Esophagus muscularis mucosa (tissue), 4 donors: ENCODE measurements around the gene TENM4. TPM values are rescaled to one million over a fixed set of nuclear protein-coding genes. Genes with fewer than 3 reads are reported as not detected.

Source experiments
- DNase-seq: peaks from one replicate; pipeline ENCODE4 v3.0.0-alpha.2; 2017; ENCODE audit errors: extremely low spot score
- H3K27ac ChIP-seq, 4 donors: fragments of 200-600 bp; sonication (generic); replicated peaks in 1 of 4; 1 replicate in 3 of 4; 2 replicates in 1 of 4; pipeline ENCODE4 v1.5.1; 2016 to 2019; ENCODE audit warnings: mild to moderate bottlenecking in 1 of 4
- H3K27me3 ChIP-seq, 4 donors: fragments of 200-600 bp; sonication (generic); one replicate each; pipeline versions ENCODE4 v1.5.1 to v1.6.0; 2016 to 2019
- H3K36me3 ChIP-seq, 4 donors: fragments of 200-600 bp; sonication (generic); one replicate each; pipeline ENCODE4 v1.5.1; 2016 to 2019
- H3K4me1 ChIP-seq, 4 donors: fragments of 200-600 bp; sonication (generic); one replicate each; pipeline ENCODE4 v1.5.1; 2016 to 2019
- H3K4me3 ChIP-seq, 4 donors: fragments of 200-600 bp; sonication (generic); 1 replicate in 2 of 4; 2 replicates in 2 of 4; pipeline ENCODE4 v1.5.1; 2016 to 2019; ENCODE audit warnings: mild to moderate bottlenecking in 4 of 4, moderate library complexity in 1 of 4
- H3K9me3 ChIP-seq, 4 donors: fragments of 200-600 bp; sonication (generic); 1 replicate in 3 of 4; 2 replicates in 1 of 4; pipeline ENCODE4 v1.5.1; 2016 to 2019
- EP300 ChIP-seq: sonication (generic); formaldehyde crosslinking; IDR thresholded peaks from one replicate; pipeline ENCODE4 v1.6.1; 2017; ENCODE audit warnings: antibody characterized with exemption
- POLR2A ChIP-seq: fragments of 450-650 bp; IDR thresholded peaks from one replicate; pipeline ENCODE4 v1.6.1; 2017; ENCODE audit warnings: antibody characterized with exemption, moderate library complexity, mild to moderate bottlenecking, low read depth
- POLR2AphosphoS5 ChIP-seq, 2 donors: sonication (generic); formaldehyde crosslinking; IDR thresholded peaks; one replicate each; pipeline ENCODE4 v1.6.1; 2017; ENCODE audit warnings: antibody characterized with exemption in 2 of 2
- WGBS: methylation state at CpG from one replicate; pipeline ENCODE4 v1.1.5; 2018; 5-methylcytosine and 5-hydroxymethylcytosine counted together
- intact Hi-C: fragments of 100-400 bp; cut with DNase I; formaldehyde crosslinking; loops from one replicate; pipeline ENCODE4 v1.15.1; 2023
- total RNA-seq, 4 donors: library from RNA; depleted of rRNA; stranded (reverse); fragments of >200 nt; gene quantifications; one replicate each; pipeline versions ENCODE4 v1.1.0 to v1.2.1, GENCODE V29; 2016
- TF ChIP-seq, protein P1 (sequence below), 3 experiments: fragments of 200-600 bp in 2 of 3; fragments of 450-650 bp in 1 of 3; sonication (generic) in 2 of 3; IDR thresholded peaks; one replicate each; pipeline ENCODE4 v1.5.1; 2017 to 2019; ENCODE audit warnings: antibody characterized with exemption in 3 of 3, mild to moderate bottlenecking in 2 of 3, moderate library complexity in 1 of 3

Gene TENM4
- total RNA-seq, 4 donors from 2014 or later = 4.1 to 9.6 (median 8.0) TPM

GRCh38 chr11:79308429-79308828, 132.4 kb downstream of the TENM4 start:
- peaks cover 0 to 1% (median 0%) of the 10 kb centered on the region in 4 donors for H3K4me1 ChIP-seq
- 78% methylated on average over 4 of the region's 4 CpGs for WGBS
- no peak overlapping the region for H3K4me3 ChIP-seq
- DNase-seq = no peak
- intact Hi-C loops = no loop called here
- no peaks in the 10 kb centered on the region for H3K36me3 ChIP-seq
- H3K27ac ChIP-seq = no peak overlapping the region
- TF ChIP-seq EP300 (no peak), POLR2A (no peak)
- H3K9me3 ChIP-seq = no peaks in the 10 kb centered on the region
- no peaks in the 10 kb centered on the region for H3K27me3 ChIP-seq

- H3K27ac ChIP-seq = no peak overlapping the region
- 67% methylated on average over 4 of the region's 4 CpGs for WGBS
- H3K36me3 ChIP-seq = no peaks in the 10 kb centered on the region
- no peak for TF ChIP-seq POLR2AphosphoS5 (IDR thresholded peaks at IDR 0.05)
- no peak for TF ChIP-seq EP300
- TF ChIP-seq, protein P1, sequence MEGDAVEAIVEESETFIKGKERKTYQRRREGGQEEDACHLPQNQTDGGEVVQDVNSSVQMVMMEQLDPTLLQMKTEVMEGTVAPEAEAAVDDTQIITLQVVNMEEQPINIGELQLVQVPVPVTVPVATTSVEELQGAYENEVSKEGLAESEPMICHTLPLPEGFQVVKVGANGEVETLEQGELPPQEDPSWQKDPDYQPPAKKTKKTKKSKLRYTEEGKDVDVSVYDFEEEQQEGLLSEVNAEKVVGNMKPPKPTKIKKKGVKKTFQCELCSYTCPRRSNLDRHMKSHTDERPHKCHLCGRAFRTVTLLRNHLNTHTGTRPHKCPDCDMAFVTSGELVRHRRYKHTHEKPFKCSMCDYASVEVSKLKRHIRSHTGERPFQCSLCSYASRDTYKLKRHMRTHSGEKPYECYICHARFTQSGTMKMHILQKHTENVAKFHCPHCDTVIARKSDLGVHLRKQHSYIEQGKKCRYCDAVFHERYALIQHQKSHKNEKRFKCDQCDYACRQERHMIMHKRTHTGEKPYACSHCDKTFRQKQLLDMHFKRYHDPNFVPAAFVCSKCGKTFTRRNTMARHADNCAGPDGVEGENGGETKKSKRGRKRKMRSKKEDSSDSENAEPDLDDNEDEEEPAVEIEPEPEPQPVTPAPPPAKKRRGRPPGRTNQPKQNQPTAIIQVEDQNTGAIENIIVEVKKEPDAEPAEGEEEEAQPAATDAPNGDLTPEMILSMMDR (IDR thresholded peaks at IDR 0.05) = no peak
- TF ChIP-seq POLR2A = no peak
- H3K27me3 ChIP-seq = no peaks in the 10 kb centered on the region
- H3K9me3 ChIP-seq = no peaks in the 10 kb centered on the region
- DNase-seq = no peak
- intact Hi-C loops = no loop called here
- H3K4me1 ChIP-seq = no peaks in the 10 kb centered on the region
- no peak overlapping the region for H3K4me3 ChIP-seq
These were observed 136.1 kb downstream of the TENM4 start for GRCh38 chr11:79304599-79305212.

DNA sequence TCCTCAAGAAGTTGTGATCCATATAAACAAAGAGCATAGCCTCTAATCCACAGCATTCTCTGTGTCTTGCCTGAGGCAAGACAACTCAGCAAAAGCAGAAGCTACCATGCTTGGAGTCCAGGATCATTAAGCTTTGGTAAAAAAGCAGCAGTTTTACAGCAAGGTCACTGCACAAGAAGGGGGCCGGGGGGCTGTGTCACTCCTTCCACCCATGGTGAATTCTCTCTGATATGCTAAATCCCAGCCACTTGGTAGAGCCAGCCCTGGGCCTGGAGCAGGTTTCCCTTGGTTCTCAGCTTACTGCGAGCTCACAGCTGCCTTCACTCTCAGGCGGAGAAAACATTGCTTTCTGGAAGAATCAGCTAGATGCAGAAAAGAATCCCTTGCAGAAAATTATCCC, 144.7 kb downstream of the TENM4 start:
- Histone ChIP-seq H3K9me3 (no peaks in the 10 kb centered on the region), H3K27ac (no peak overlapping the region), H3K27me3 (no peaks in the 10 kb centered on the region), H3K36me3 (no peaks in the 10 kb centered on the region), H3K4me1 (no peaks in the 10 kb centered on the region), H3K4me3 (no peak overlapping the region)
- TF ChIP-seq EP300 (no peak), POLR2A (no peak), POLR2AphosphoS5 (IDR thresholded peaks at IDR 0.05) (no peak)
- TF ChIP-seq, protein P1 (IDR thresholded peaks at IDR 0.05) = no peak
- no peak for DNase-seq
- 74% methylated on average over 3 of the region's 3 CpGs for WGBS
- intact Hi-C loops = no loop called here

GRCh38 chr11:79294845-79295731, 145.7 kb downstream of the TENM4 start:
- no peaks in the 10 kb centered on the region for H3K4me1 ChIP-seq
- H3K27me3 ChIP-seq = no peaks in the 10 kb centered on the region
- H3K9me3 ChIP-seq = no peaks in the 10 kb centered on the region
- H3K36me3 ChIP-seq = no peaks in the 10 kb centered on the region
- DNase-seq = no peak
- TF ChIP-seq POLR2AphosphoS5 (IDR thresholded peaks at IDR 0.05) (no peak), POLR2A (no peak), EP300 (no peak)
- TF ChIP-seq, protein P1 (IDR thresholded peaks at IDR 0.05) = no peak
- H3K4me3 ChIP-seq = no peak overlapping the region
- H3K27ac ChIP-seq = no peak overlapping the region
- 92% methylated on average over 5 of the region's 8 CpGs for WGBS
- intact Hi-C loops = no loop called here

DNA sequence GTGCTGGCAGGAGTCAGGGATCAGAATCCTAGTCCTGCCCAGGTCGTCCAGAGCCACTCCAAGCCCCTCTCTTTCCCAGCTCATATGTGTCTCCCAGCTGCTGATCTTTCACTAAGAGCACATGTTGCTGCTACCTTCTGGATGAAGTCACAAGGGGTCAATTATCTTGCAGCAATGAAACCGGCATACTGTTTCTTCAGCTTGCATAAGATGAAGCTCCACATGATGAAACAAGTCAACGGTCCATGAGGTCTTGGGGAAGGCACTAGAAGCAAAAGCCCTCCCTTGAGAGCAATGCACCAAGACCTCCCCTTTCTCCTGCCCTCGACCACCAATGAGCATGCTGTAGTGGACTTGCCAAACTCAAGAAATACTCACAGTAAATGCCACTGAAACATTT, 148.9 kb downstream of the TENM4 start:
- Histone ChIP-seq H3K4me1 (no peaks in the 10 kb centered on the region), H3K27ac (no peak overlapping the region), H3K27me3 (no peaks in the 10 kb centered on the region), H3K36me3 (no peaks in the 10 kb centered on the region), H3K4me3 (no peak overlapping the region), H3K9me3 (no peaks in the 10 kb centered on the region)
- WGBS = 74% methylated on average over 4 of the region's 4 CpGs
- TF ChIP-seq EP300 (no peak), POLR2AphosphoS5 (IDR thresholded peaks at IDR 0.05) (no peak), POLR2A (no peak)
- TF ChIP-seq, protein P1 (IDR thresholded peaks at IDR 0.05) = no peak
- no peak for DNase-seq
- intact Hi-C loops = no loop called here
